Left forelimb (tissue), 1 donor: ENCODE measurements around the gene KATNAL2.
"Not testable (repeated sequence)": the region's sequence is repeated elsewhere in the genome, so short reads cannot be mapped to it uniquely, and the experiment has no call there.

Experiments used
- DNase-seq: peaks from one replicate; pipeline ENCODE4 v3.0.0-alpha.2; 2018; ENCODE audit warnings: low spot score

KATNAL2 gene

DNA sequence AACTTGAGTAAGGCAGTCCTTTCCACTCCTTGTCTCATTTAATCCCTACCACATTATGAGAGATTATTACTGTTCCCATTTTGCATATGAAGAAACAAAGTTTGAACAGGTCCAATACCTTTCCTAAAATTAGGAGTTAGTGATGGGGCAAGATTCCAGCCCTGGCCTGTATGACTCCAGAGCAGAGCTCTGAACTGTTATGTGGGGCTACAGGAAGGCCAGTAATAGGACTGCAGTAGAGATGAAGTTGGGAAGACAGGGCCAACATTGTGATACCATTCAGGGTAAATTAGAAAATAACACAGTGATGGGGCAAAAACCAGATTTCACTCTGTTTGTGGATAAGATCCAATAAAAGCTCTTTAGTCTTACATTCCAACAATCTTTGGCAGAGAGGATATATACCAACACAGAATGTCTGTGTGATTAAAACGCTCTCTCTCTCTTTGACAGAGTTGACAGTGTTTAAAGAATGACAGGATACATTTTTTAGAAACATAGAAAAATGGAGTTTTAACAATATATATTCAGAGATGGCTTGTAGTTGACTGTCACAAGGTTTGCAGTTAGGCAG is 22.7 kb downstream of the KATNAL2 start:
- DNase-seq: no peak

DNA sequence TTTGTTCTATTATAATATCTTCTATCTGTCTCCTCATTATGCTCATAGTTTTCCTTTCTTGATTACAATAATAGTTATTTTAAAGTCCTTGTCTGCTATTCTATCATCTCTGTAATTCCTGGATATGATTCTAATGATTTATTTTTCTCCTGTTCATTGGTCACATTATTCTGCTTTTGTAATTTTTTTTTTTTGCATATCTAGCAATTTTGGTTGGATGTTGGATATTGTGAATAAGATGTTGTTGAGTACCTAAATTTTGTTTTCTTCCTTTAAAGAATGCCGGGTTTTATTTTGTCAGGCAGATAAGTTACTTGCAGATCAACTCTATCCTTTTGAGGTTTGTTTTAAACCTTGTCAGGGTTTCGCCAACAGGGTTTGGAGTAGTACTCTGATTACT is 25.2 kb downstream of the KATNAL2 start:
- DNase-seq: no peak

DNA sequence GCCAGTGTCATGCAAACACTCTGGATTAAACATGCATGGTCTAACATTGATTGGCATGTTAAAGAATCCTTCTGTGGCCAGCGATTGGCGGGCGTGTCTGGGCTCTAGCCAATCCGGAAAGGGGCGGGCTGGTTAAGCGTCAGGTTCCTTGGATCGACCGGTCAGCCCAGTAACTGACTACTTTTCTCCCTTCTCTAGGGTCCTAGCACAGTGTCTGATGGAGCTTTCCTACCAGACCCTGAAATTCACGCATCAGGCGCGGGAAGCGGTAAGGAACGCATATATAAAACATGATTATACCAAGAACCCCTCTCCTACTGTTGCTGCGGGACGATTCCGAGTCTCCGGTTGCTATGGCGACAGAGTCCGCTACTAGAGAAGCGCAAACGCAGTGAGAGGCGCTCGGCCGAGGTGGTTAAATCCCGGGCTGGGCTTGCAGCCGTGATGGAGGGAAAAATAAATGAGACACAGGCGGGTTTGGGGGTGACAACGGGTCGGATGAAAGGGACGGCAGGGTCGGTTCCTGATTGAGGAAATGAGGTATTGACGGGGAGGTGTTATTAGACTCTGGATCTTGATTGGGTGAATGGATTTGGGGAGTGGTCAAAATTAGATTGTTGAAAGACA is 29.4 kb downstream of the KATNAL2 start:
- DNase-seq: peak; percentile 90

DNA sequence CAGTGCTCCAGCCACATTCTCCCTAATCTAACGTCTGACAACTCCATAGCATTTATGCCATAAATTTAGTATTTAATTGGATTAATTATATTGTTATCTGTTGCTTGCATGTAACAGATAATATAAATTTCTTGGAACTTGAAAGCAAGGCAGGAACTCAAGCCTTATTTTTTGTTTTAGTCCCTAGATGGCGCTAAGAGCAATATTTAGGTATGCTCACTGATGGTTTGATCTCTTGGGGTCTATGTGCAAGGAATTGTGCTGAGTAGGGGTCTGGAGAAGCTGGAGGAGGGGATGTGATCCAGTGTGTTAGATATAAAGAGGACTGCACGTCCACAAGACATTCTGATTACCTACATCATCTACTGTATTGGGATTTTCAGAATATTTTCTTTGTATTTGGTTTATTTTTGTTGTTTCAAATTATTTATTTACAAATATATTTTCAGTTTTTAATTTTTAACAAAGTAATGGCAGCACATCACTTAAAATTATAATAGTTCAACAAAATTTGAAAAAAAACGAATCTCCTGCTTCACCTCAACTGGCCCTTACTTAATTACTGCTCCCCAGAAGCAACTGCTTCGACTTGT is 32.8 kb downstream of the KATNAL2 start:
- no peak for DNase-seq

DNA sequence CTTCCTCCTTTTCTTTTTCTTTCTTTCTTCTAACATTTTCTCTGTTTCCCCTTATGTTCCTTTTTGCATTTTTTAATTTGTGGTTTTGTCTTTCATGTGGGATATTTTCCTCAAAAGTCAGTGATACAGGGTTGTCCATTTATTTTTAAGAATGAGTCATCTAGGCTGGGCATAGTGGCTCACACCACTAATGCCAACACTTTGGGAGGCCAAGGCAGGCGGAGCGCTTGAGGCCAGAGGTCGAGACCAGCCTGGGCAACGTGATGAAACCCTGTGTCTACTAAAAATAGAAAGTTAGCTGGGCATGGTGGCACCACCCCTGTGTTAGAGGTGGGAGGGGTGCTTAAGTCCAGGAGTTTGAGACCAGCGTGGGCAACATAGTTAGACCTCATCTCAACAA is 35.8 kb downstream of the KATNAL2 start:
- no peak for DNase-seq

- no peak for DNase-seq
These were observed 40.8 kb downstream of the KATNAL2 start for GRCh38 chr18:46958209-46958608.

DNA sequence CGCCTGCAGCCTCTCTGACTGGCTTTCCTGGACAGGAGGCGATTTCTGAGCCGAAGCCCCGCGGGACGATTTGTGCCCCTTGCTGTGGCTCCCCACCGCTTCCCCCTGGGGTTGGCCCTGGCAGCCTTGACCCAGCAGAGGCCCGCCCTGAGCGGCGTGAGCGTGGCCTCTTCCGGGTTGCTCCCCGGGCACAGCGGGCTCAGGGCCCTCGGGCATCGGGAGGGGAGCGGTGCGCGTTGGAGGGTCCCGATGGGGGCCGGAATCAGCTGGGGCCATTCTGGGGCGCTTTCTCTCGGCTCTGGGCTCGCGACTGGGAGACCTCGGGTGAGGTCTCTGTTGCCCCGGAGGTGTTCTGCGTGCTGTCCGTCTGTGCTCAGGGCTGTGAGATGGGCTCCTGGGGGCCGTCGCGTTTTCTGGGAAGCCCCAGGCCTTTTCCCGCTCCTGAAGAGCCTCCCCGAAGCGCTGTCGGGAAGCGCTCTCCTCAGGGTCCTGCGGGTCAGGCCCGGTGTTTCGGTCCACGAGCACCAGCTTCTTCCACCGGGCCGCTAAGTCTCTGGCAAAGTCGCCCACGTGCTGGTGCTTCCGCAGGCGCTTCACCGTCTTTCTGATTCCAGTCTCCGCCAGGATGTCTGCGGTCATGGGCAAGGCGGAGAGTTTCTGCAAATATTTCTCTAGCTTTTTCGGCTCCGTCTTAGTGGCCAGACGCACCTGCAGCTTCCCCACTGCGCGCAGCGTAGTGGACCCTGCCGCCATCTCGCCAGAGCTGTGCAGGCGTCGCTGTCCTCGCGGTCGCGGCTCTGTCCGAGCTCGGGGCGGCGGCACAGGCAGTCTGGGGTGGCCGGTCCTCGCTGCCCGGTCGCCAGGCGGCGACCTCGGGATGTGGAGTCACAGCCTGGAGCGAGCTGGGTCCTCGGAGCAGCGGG is 46.5 kb downstream of the KATNAL2 start:
- DNase-seq: not testable (repeated sequence)

GRCh38 chr18:46964579-46965293 is 47.3 kb downstream of the KATNAL2 start:
- not testable (repeated sequence) for DNase-seq

DNA sequence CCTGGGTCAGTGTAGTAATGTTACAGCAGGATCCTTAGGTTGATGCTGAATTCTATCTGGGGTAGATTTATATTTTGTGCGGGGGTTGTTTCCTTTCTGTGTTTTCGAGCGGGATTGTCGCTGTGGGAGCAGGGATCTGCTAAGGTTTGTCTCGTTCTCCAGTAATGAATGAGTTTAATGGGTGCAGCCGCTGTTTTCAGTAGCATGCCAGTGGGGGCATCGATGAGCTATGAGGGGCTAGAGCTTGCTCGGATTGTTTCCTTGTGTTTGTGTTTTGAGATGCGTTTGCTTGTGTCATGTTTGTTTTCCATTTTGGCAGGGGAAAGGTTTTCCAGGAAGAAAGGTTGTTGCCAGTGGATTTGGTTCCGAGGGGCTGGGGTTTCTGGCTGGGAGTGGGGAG is 48.9 kb downstream of the KATNAL2 start:
- DNase-seq: not testable (repeated sequence)

DNA sequence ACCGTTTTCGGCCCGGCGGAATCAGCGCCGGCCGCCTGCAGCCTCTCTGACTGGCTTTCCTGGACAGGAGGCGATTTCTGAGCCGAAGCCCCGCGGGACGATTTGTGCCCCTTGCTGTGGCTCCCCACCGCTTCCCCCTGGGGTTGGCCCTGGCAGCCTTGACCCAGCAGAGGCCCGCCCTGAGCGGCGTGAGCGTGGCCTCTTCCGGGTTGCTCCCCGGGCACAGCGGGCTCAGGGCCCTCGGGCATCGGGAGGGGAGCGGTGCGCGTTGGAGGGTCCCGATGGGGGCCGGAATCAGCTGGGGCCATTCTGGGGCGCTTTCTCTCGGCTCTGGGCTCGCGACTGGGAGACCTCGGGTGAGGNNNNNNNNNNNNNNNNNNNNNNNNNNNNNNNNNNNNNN is 52.1 kb downstream of the KATNAL2 start:
- not testable (repeated sequence) for DNase-seq

DNA sequence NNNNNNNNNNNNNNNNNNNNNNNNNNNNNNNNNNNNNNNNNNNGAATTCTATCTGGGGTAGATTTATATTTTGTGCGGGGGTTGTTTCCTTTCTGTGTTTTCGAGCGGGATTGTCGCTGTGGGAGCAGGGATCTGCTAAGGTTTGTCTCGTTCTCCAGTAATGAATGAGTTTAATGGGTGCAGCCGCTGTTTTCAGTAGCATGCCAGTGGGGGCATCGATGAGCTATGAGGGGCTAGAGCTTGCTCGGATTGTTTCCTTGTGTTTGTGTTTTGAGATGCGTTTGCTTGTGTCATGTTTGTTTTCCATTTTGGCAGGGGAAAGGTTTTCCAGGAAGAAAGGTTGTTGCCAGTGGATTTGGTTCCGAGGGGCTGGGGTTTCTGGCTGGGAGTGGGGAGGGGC is 102.5 kb downstream of the KATNAL2 start:
- not testable (repeated sequence) for DNase-seq

DNA sequence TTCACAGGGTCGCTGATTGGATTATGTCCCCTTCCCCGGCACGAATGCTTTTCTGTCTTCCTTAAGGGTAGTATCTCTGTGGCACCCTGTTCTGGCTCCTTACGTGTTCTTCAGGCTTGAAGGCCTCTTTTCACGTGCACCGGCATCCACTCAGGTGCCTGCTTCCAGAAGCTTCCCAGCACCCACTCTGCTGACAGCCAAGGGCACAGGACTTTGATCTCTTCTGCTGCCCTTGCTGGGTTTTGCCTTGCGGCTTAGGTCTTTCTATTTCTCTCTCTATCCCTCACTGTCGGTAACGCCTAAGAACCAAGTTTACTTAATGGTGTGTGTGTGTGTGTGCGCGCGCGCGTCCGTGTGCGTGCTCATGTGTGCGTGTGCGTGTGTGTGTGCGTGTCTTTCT is 103.4 kb downstream of the KATNAL2 start:
- not testable (repeated sequence) for DNase-seq

DNA sequence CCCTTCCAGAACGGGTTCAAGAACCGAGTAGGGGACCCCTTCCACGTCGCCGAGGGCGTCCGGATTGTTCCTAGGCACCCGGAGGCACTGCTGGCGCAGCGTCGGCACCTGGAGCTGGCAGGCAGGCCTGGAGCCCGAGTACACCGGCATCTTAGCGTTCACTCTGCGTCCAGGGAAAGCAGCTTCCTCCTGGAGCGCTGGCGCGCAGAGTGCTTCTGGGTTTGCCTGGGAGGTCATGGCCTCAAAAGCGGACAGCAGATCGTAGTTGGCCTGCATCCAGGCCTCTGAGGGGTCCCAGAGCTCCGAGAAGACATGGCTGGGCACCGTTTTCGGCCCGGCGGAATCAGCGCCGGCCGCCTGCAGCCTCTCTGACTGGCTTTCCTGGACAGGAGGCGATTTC is 105.4 kb downstream of the KATNAL2 start:
- not testable (repeated sequence) for DNase-seq

DNA sequence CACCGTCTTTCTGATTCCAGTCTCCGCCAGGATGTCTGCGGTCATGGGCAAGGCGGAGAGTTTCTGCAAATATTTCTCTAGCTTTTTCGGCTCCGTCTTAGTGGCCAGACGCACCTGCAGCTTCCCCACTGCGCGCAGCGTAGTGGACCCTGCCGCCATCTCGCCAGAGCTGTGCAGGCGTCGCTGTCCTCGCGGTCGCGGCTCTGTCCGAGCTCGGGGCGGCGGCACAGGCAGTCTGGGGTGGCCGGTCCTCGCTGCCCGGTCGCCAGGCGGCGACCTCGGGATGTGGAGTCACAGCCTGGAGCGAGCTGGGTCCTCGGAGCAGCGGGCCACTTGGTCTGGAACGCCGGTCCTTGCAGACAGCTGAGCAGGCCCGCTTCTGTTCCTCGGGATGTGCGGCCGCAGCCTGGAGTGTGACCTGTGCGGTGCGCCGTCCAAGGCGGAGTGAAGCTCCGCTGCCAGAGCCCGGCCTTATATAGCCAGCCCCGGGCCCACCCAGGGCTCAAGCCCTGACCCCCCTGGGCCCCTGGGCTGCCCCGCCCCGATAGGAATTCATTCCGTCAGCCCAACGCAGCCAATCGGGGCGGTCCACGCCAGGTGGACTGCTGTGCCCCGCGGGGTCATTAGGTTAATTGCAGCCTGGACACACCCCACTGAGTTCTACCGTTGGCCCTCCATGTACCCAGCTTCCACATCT is 106.5 kb downstream of the KATNAL2 start:
- DNase-seq: not testable (repeated sequence)

- DNase-seq: not testable (repeated sequence)
These were observed 108.3 kb downstream of the KATNAL2 start for GRCh38 chr18:47025557-47026174.

DNA sequence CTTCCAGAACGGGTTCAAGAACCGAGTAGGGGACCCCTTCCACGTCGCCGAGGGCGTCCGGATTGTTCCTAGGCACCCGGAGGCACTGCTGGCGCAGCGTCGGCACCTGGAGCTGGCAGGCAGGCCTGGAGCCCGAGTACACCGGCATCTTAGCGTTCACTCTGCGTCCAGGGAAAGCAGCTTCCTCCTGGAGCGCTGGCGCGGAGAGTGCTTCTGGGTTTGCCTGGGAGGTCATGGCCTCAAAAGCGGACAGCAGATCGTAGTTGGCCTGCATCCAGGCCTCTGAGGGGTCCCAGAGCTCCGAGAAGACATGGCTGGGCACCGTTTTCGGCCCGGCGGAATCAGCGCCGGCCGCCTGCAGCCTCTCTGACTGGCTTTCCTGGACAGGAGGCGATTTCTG is 111.3 kb downstream of the KATNAL2 start:
- DNase-seq: not testable (repeated sequence)

DNA sequence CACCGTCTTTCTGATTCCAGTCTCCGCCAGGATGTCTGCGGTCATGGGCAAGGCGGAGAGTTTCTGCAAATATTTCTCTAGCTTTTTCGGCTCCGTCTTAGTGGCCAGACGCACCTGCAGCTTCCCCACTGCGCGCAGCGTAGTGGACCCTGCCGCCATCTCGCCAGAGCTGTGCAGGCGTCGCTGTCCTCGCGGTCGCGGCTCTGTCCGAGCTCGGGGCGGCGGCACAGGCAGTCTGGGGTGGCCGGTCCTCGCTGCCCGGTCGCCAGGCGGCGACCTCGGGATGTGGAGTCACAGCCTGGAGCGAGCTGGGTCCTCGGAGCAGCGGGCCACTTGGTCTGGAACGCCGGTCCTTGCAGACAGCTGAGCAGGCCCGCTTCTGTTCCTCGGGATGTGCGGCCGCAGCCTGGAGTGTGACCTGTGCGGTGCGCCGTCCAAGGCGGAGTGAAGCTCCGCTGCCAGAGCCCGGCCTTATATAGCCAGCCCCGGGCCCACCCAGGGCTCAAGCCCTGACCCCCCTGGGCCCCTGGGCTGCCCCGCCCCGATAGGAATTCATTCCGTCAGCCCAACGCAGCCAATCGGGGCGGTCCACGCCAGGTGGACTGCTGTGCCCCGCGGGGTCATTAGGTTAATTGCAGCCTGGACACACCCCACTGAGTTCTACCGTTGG is 112.4 kb downstream of the KATNAL2 start:
- DNase-seq: not testable (repeated sequence)

DNA sequence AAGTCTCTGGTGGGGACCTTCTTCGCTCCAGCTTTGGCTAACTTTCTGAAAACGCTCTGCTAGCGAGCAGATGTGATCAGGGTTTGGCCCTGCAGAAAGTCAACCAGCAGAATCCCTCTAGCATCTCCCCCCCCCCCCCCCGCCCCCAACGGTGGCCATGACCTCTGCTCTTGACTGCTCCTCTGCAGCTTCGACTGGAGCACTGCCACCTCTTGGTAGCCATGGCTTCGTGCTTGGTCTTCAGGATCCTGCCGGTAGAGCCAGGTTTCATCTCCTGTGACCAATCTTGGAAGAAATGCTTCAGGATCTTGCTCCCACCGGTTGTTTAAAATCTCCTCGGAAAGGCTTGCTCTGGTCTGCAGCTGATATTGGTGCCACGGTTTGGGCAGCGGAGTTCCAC is 113.5 kb downstream of the KATNAL2 start:
- DNase-seq: not testable (repeated sequence)

DNA sequence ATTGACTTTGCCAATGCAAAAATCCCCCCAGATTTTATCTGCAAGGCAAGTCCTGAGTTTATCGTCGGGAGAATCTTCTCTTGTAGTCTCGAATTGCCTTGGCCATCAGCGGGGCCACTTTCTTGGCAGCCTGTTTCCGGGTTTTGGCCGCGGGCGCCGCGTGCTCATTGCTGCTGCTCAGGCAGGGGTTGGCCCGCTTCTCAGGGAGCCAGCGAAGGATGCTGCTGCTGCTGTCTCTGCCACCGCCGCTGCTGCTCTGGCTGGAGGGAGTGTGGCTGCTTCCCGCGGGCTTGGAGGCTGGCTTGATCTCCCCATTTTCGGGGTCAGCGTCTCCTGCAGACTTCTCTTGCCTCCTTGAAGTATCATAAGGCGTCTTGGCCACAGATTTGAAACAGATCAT is 115.5 kb downstream of the KATNAL2 start:
- DNase-seq: no peak

GRCh38 chr18:47034591-47034990 is 117.2 kb downstream of the KATNAL2 start:
- not testable (repeated sequence) for DNase-seq
